Stimulated activated CD8-positive, alpha-beta memory T cell treated with anti-CD3 and anti-CD28 coated beads, Interleukin-12 subunit alpha, Interleukin-12 subunit beta, amount 100 ng/mL, for 24 hours (primary cell): ENCODE measurements around the gene SLC26A1.

ENCODE experiments used
- DNase-seq: peaks from one replicate; pipeline ENCODE4 v3.0.0-alpha.2; 2020; ENCODE audit errors: extremely low read depth

The SLC26A1 gene

GRCh38 chr4:1028574-1029220 lies 35.5 kb upstream of the SLC26A1 start:
- DNase-seq, result no peak

GRCh38 chr4:1027915-1028238 lies 34.7 kb upstream of the SLC26A1 start:
- no peak for DNase-seq

DNA sequence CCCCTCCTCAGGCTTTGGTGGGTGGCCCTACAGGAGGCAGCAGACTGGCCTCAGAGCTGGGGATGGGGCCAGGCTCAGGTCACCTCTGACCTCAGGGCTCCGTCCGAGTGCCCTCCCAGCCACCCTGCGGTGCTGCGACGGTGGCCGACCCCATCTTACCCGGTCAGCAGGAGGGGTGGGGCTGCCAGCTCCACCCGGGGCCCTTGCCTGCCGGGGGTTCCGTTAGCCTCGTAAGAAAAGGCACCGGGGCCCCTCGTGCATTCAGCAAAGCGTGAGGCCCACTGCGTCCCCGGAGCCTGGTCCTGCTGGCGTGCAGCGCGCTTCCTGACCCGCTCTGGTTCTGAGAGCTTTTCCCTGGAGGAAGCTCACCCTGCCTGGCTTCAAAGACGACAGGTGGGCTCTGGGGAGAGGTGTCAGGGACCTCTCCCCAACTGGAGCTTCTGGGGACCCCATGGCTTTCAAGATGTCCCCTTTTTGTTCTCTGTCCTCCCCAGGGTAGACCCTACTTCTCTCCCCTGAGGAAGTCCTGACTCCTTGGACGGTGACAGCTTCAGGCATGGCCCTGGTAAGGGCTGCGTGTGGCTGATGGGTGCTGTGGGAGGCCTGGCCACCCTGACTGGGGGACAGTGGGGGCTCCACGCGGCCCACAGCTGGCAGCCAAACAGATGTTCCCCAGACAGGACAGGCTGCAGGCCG lies 34.2 kb upstream of the SLC26A1 start:
- no peak for DNase-seq

GRCh38 chr4:1026115-1026514 lies 32.9 kb upstream of the SLC26A1 start:
- DNase-seq, result no peak

- no peak for DNase-seq
These were observed 31.8 kb upstream of the SLC26A1 start for GRCh38 chr4:1024882-1025545.

GRCh38 chr4:1023895-1024740 lies 30.9 kb upstream of the SLC26A1 start:
- DNase-seq, result no peak

GRCh38 chr4:1023075-1023640 lies 30.0 kb upstream of the SLC26A1 start:
- no peak for DNase-seq

GRCh38 chr4:1022739-1023066 lies 29.5 kb upstream of the SLC26A1 start:
- no peak for DNase-seq

GRCh38 chr4:1022051-1022738 lies 29.0 kb upstream of the SLC26A1 start:
- DNase-seq, result no peak

DNA sequence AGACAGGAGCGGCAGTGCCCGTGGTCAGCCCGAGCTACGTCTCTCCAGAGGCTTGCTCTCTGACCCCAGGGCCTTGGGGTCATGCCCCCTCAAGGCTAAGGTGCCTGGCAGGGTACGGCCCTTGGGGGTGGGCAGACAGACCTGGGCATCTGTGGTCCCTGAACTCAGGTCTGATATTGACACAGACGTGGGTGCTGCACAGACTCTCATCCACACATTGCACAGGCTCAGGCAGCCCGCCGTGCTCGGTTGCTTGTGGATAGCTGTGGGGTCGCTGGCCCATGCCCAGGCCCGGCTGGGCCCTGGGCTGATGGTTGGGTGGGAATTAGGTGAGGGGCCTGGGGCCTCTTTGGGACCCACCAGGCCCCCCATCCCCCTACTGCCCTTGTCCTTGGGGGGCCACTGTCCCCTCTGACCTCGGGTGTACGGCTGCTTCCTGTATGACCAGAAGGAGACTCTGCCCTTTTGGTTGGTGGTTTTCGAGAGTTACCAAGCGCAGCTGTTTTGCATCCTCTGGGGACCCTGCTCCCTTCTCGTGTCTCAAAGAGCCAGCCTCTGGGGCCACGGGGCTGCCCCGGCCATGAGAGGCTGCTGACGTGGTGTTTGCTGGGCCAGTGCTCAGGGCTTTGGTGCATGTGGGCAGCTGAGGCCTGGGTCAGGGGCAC lies 28.3 kb upstream of the SLC26A1 start:
- DNase-seq, result no peak

GRCh38 chr4:1019729-1020470 lies 26.7 kb upstream of the SLC26A1 start:
- DNase-seq, result no peak

GRCh38 chr4:1019320-1019719 lies 26.1 kb upstream of the SLC26A1 start:
- no peak for DNase-seq

- no peak for DNase-seq
These were observed 25.2 kb upstream of the SLC26A1 start for GRCh38 chr4:1018147-1019020.

GRCh38 chr4:1017706-1018105 lies 24.5 kb upstream of the SLC26A1 start:
- no peak for DNase-seq

DNA sequence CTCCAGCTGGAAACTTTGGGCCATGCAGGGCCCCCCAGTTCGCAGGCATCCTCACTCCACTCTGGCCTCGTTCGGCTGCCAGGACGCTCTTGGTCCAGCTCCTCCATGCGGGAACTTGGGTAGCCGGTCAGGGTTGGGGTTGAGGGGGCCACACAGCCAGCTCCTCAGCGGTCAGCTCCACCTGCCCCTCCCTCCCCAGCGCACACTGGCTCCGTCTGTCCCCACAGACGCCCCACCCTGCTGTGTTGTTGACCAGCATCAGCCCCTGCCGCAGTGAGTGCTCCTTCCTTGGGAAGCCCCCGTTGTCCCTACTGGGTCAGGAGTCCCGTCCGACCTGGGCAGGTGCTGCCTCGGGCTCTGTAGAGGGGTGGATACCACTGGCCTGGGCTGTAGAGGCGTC lies 24.0 kb upstream of the SLC26A1 start:
- DNase-seq, result no peak

GRCh38 chr4:1015746-1016145 lies 22.5 kb upstream of the SLC26A1 start:
- DNase-seq, result no peak

GRCh38 chr4:1015179-1015578 lies 22.0 kb upstream of the SLC26A1 start:
- DNase-seq, result no peak

GRCh38 chr4:1014291-1015167 lies 21.3 kb upstream of the SLC26A1 start:
- no peak for DNase-seq
